Keratinocyte (primary cell): Measurements from ENCODE around the gene RASGRP3. TPM values are rescaled to one million over a fixed set of nuclear protein-coding genes. Genes with fewer than 3 reads are reported as not detected.

Experiments
- DNase-seq: peaks from one replicate; pipeline ENCODE4 v3.0.0-alpha.2; 2011; ENCODE audit warnings: low read depth, missing footprints, low spot score
- FAIRE-seq: peaks from 2 replicates; lab custom pipeline; 2011; peaks lifted over from hg19 to GRCh38; lab: Jason Lieb, UNC
- H2AFZ ChIP-seq: 2 replicates; pipeline ENCODE4 v1.6.0; 2012; ENCODE audit warnings: low read length, control low read depth, inconsistent platforms; ENCODE audit not compliant: control insufficient read depth
- H3K27ac ChIP-seq: 2 replicates; pipeline ENCODE4 v1.5.1; 2011; ENCODE audit warnings: low read length; ENCODE audit not compliant: control insufficient read depth, insufficient read depth
- H3K27me3 ChIP-seq: 3 replicates; pipeline ENCODE4 v1.6.0; 2011; ENCODE audit warnings: low read length; ENCODE audit not compliant: control insufficient read depth, insufficient read depth; ENCODE audit errors: extremely low read depth
- H3K36me3 ChIP-seq, 2 experiments: 2 replicates in 1 of 2; 3 replicates in 1 of 2; pipeline ENCODE4 v1.5.1; 2011; ENCODE audit warnings: low read length in 2 of 2, mild to moderate bottlenecking in 1 of 2; ENCODE audit not compliant: control insufficient read depth in 2 of 2, insufficient read depth in 2 of 2; ENCODE audit errors: extremely low read depth in 1 of 2
- H3K4me1 ChIP-seq: 3 replicates; pipeline ENCODE4 v1.5.1; 2011; ENCODE audit warnings: low read length; ENCODE audit not compliant: control insufficient read depth, insufficient read depth; ENCODE audit errors: extremely low read depth
- H3K4me2 ChIP-seq: 3 replicates; pipeline ENCODE4 v1.6.0; 2011; ENCODE audit warnings: low read depth, low read length; ENCODE audit not compliant: control insufficient read depth, insufficient read depth; ENCODE audit errors: extremely low read depth
- H3K4me3 ChIP-seq, 3 experiments: fragments of 200-600 bp in 1 of 3; sonication (generic) in 1 of 3; 2 replicates in 2 of 3; 3 replicates in 1 of 3; pipeline ENCODE4 v1.5.1; 2011 to 2016; ENCODE audit warnings: low read length in 3 of 3, mild to moderate bottlenecking in 3 of 3, control low read depth in 2 of 3, inconsistent platforms in 1 of 3, low read depth in 1 of 3, mixed read lengths in 1 of 3, mixed run types in 1 of 3, moderate library complexity in 1 of 3; ENCODE audit not compliant: control insufficient read depth in 2 of 3, insufficient read depth in 2 of 3; ENCODE audit errors: extremely low read depth in 1 of 3
- H3K79me2 ChIP-seq: 2 replicates; pipeline ENCODE4 v1.6.0; 2012; ENCODE audit warnings: low read length; ENCODE audit not compliant: control insufficient read depth, insufficient read depth
- H3K9ac ChIP-seq: 3 replicates; pipeline ENCODE4 v1.6.0; 2011; ENCODE audit warnings: low read length; ENCODE audit not compliant: control insufficient read depth, insufficient read depth; ENCODE audit errors: extremely low read depth
- H3K9me1 ChIP-seq: 3 replicates; pipeline ENCODE4 v1.6.0; 2011; ENCODE audit warnings: low read length; ENCODE audit not compliant: control insufficient read depth, insufficient read depth; ENCODE audit errors: extremely low read depth
- H3K9me3 ChIP-seq: 2 replicates; pipeline ENCODE4 v1.5.1; 2012; ENCODE audit warnings: low read depth, low read length; ENCODE audit not compliant: control insufficient read depth
- H4K20me1 ChIP-seq: 3 replicates; pipeline ENCODE4 v1.6.0; 2011; ENCODE audit warnings: low read length; ENCODE audit not compliant: control insufficient read depth, insufficient read depth; ENCODE audit errors: extremely low read depth
- CTCF ChIP-seq, 3 experiments: IDR thresholded peaks in 1 of 3; conservative IDR thresholded peaks in 1 of 3; optimal IDR thresholded peaks in 1 of 3; 2 replicates in 2 of 3; 3 replicates in 1 of 3; pipeline versions ENCODE3 to v1.5.1; 2011; ENCODE audit warnings: low read length in 3 of 3, mild to moderate bottlenecking in 3 of 3, moderate library complexity in 2 of 3, control low read depth in 1 of 3, inconsistent platforms in 1 of 3; ENCODE audit not compliant: insufficient read depth in 2 of 3; ENCODE audit errors: extremely low read depth in 1 of 3
- EZH2 ChIP-seq: IDR thresholded peaks from one replicate; pipeline ENCODE4 v1.6.1; 2012; ENCODE audit warnings: inconsistent platforms, mild to moderate bottlenecking, low read length, moderate library complexity
- dilution Hi-C: fragments of 300-500 bp; cut with MboI; formaldehyde crosslinking; loops from one replicate; pipeline ENCODE4 v1.7.0; 2020; ENCODE audit warnings: low sequenced_read_pairs; ENCODE audit not compliant: extremely low pct_ligation_motif_present
- polyA plus RNA-seq, 5 experiments: library from polyadenylated mRNA; depleted of rRNA in 3 of 5; stranded (reverse) in 3 of 5; stranded (forward) in 1 of 5; unstranded in 1 of 5; fragments of >200 nt; gene quantifications; 1 replicate in 1 of 5; 2 replicates in 3 of 5; 3 replicates in 1 of 5; pipeline versions ENCODE4 v1.2.1 to v1.2.3, GENCODE V29; 2011 to 2012; ENCODE audit warnings: missing spikeins in 2 of 5, low read depth in 1 of 5, low replicate concordance in 1 of 5

RASGRP3 gene
- polyA plus RNA-seq, 1 donor (not counting 4 experiments of a cell fraction or from before 2014, with no cell fraction given) = 0.56 TPM

- Histone ChIP-seq H3K4me1 (peaks cover 4% of the 10 kb centered on the region), H3K27me3 (no peaks in the 10 kb centered on the region), H3K36me3 (no peaks in the 10 kb centered on the region), H3K4me2 (no peak overlapping the region), H4K20me1 (no peaks in the 10 kb centered on the region), H3K79me2 (no peaks in the 10 kb centered on the region), H3K9me3 (no peaks in the 10 kb centered on the region), H2AFZ (no peak overlapping the region), H3K9ac (no peak overlapping the region), H3K27ac (no peak overlapping the region), H3K4me3 (no peak overlapping the region), H3K9me1 (no peaks in the 10 kb centered on the region)
- dilution Hi-C loops = no loop called here
- TF ChIP-seq CTCF (optimal IDR thresholded peaks at IDR 0.05 in 1 of 3, IDR thresholded peaks at IDR 0.05 in 1 of 3, conservative IDR thresholded peaks at IDR 0.05 in 1 of 3; ENCODE audit: extremely low read depth in 1 of 3, insufficient read depth in 2 of 3, low read length in 3 of 3) (no peak), EZH2 (no peak)
- no peak for FAIRE-seq
- DNase-seq = no peak
Observed at GRCh38 chr2:33432871-33433270, 43.6 kb upstream of the RASGRP3 start.

DNA sequence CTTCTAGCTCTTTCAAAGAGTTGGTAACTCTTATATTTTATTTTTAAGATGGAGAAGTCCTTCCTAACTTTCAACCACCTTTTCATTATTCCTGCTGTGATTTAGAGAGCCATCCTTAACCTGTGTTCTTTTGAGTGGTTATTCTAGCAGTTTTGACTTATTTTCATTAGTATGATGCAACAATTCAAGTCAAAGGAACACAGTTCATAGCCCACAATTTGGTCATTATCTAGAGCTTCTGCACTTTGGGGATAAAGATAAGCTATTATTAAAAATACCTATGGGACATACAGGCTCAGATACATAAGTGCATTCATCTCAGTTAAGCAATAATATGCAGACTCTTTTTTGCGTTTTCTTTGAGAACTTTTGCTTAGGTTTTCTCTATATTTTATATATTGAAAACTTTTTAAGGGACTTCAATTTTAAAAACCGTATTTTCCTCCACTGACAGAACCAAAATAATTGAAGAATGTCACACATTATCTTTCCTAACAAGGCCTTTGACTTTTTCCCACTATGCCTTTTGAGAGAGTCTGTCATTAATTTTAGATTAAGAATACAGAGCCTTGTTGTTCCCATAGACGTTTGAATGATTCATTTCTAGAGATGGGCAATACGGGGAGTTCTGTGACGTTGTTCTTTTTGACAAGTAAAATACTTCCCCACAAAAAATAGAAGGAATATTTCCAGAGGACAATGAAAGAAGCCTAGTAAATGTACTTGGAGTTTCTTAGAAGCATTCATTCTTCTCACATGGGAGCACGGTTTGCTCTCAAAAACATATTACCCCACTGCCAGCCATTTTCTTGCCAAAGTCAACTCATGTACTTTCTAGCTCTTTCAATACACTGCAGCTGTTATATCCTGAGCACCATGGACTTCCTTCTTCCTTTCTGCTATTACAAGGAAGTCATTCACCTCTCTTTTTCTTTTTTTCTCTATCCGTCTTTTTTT is 42.9 kb upstream of the RASGRP3 start:
- FAIRE-seq = no peak
- peaks cover 4% of the 10 kb centered on the region for H3K4me1 ChIP-seq
- no peaks in the 10 kb centered on the region for H3K79me2 ChIP-seq
- H3K9me1 ChIP-seq = no peaks in the 10 kb centered on the region
- no peaks in the 10 kb centered on the region for H3K27me3 ChIP-seq
- H3K36me3 ChIP-seq = no peaks in the 10 kb centered on the region
- H3K9me3 ChIP-seq = no peaks in the 10 kb centered on the region
- dilution Hi-C loops = no loop called here
- no peak overlapping the region for H3K9ac ChIP-seq
- H2AFZ ChIP-seq = no peak overlapping the region
- TF ChIP-seq CTCF (optimal IDR thresholded peaks at IDR 0.05 in 1 of 3, IDR thresholded peaks at IDR 0.05 in 1 of 3, conservative IDR thresholded peaks at IDR 0.05 in 1 of 3; ENCODE audit: extremely low read depth in 1 of 3, insufficient read depth in 2 of 3, low read length in 3 of 3) = no peak
- TF ChIP-seq EZH2 = no peak
- no peaks in the 10 kb centered on the region for H4K20me1 ChIP-seq
- no peak overlapping the region for H3K4me2 ChIP-seq
- no peak overlapping the region for H3K4me3 ChIP-seq
- DNase-seq = no peak
- no peak overlapping the region for H3K27ac ChIP-seq
